Left lung (tissue), 10 donors: ENCODE data around the gene DSCAML1. TPM values are rescaled to one million over a fixed set of nuclear protein-coding genes. Genes with fewer than 3 reads are reported as not detected.

ENCODE experiments used
- ATAC-seq: fragments of 200-7000 bp; cut with Tn5 transposase; one replicate; pipeline ENCODE4 v1.9.1; 2020; ENCODE audit warnings: moderate library complexity
- DNase-seq, 4 donors: peaks; one replicate each; pipeline ENCODE4 v3.0.0-alpha.2; 2013 to 2020
- H3K27ac ChIP-seq, 2 donors: fragments of 200-600 bp; sonication (generic) in 1 of 2; one replicate each; pipeline versions ENCODE4 v1.5.0 to v1.8.0; 2020 to 2021
- H3K27me3 ChIP-seq, 2 donors: fragments of 200-600 bp; sonication (generic) in 1 of 2; one replicate each; pipeline versions ENCODE4 v1.5.0 to v1.8.0; 2020 to 2021
- H3K36me3 ChIP-seq, 2 donors: fragments of 200-600 bp; sonication (generic) in 1 of 2; one replicate each; pipeline versions ENCODE4 v1.5.0 to v1.8.0; 2020 to 2021
- H3K4me1 ChIP-seq, 2 donors: fragments of 200-600 bp; one replicate each; pipeline ENCODE4 v1.8.0; 2021
- H3K4me3 ChIP-seq, 2 donors: fragments of 200-600 bp; sonication (generic) in 1 of 2; one replicate each; pipeline versions ENCODE4 v1.5.0 to v1.8.0; 2020 to 2021; ENCODE audit warnings: mild to moderate bottlenecking in 1 of 2
- H3K9me3 ChIP-seq, 2 donors: fragments of 200-600 bp; sonication (generic) in 1 of 2; one replicate each; pipeline versions ENCODE4 v1.5.0 to v1.8.0; 2020 to 2021
- intact Hi-C, 2 donors: fragments of 100-400 bp; cut with DNase I; formaldehyde crosslinking; loops; one replicate each; pipeline versions ENCODE4 v1.11.2 to v1.14.2; 2022
- polyA plus RNA-seq, 6 donors: library from polyadenylated mRNA; unstranded; fragments of 120-200 nt; gene quantifications; one replicate each; pipeline ENCODE4 v1.2.1, GENCODE V29; 2013; ENCODE audit not compliant: insufficient read length in 6 of 6
- total RNA-seq, 2 donors: library from RNA; stranded (reverse); fragmentation: NEBNext Ultra II Directional; extraction: Animal tissue kit (Norgen Biotek cat#: 25700); gene quantifications; one replicate each; pipeline ENCODE4 v1.2.1, GENCODE V29; 2021
- TF ChIP-seq, protein P1 (sequence below), 2 donors: fragments of 200-600 bp; sonication (generic) in 1 of 2; IDR thresholded peaks; one replicate each; pipeline versions ENCODE4 v1.5.0 to v1.8.0; 2021; ENCODE audit warnings: antibody characterized with exemption in 2 of 2
- donor health status: DM: no; HTN: yes; CAD: no.
- donor health status: DM: no; HTN: no; CAD: no.

DSCAML1 gene
- total and polyA plus RNA-seq, 8 donors, result 0.35 to 1.8 (median 1.2) TPM

GRCh38 chr11:117582433-117582832, 214.6 kb downstream of the DSCAML1 start:
- intact Hi-C loops, result no loop called here
- Histone ChIP-seq H3K36me3 (no peaks in the 10 kb centered on the region), H3K27me3 (no peaks in the 10 kb centered on the region), H3K4me1 (no peaks in the 10 kb centered on the region), H3K27ac (no peak overlapping the region), H3K9me3 (no peaks in the 10 kb centered on the region), H3K4me3 (no peak overlapping the region)
- TF ChIP-seq, protein P1, sequence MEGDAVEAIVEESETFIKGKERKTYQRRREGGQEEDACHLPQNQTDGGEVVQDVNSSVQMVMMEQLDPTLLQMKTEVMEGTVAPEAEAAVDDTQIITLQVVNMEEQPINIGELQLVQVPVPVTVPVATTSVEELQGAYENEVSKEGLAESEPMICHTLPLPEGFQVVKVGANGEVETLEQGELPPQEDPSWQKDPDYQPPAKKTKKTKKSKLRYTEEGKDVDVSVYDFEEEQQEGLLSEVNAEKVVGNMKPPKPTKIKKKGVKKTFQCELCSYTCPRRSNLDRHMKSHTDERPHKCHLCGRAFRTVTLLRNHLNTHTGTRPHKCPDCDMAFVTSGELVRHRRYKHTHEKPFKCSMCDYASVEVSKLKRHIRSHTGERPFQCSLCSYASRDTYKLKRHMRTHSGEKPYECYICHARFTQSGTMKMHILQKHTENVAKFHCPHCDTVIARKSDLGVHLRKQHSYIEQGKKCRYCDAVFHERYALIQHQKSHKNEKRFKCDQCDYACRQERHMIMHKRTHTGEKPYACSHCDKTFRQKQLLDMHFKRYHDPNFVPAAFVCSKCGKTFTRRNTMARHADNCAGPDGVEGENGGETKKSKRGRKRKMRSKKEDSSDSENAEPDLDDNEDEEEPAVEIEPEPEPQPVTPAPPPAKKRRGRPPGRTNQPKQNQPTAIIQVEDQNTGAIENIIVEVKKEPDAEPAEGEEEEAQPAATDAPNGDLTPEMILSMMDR (IDR thresholded peaks at IDR 0.05), result no peak
- no peak for ATAC-seq
- DNase-seq, result peak in 1 of 4 donors; percentile 26

- Histone ChIP-seq H3K27ac (no peak overlapping the region), H3K27me3 (no peaks in the 10 kb centered on the region), H3K9me3 (no peaks in the 10 kb centered on the region), H3K36me3 (no peaks in the 10 kb centered on the region), H3K4me3 (no peak overlapping the region), H3K4me1 (no peaks in the 10 kb centered on the region)
- ATAC-seq, result no peak
- peak in 1 of 4 donors; percentile 9 for DNase-seq
- intact Hi-C loops, result no loop called here
- TF ChIP-seq, protein P1 (IDR thresholded peaks at IDR 0.05), result no peak
These were observed 216.2 kb downstream of the DSCAML1 start for GRCh38 chr11:117580866-117581265.

DNA sequence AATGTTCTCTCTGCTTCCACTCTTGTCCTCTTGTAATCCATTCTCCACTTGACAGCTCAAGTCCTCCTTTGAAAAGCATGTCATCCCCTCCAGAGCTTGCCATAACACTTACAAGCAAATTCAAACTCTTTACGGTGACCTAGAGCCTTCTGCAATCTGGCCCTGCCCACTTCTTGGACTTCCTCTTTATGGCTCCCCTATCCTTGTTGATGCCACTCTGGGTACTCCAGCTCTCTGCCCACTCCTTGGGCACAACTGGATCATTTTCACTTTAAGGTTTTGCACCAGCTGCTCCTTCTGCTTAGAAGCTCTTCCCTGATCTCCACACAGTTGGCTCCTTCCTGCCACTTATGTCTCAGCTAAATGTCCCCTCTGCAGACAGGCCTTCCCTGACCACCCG, 217.9 kb downstream of the DSCAML1 start:
- no peak overlapping the region for H3K4me3 ChIP-seq
- no peaks in the 10 kb centered on the region for H3K9me3 ChIP-seq
- no peaks in the 10 kb centered on the region for H3K27me3 ChIP-seq
- ATAC-seq, result no peak
- intact Hi-C loops, result no loop called here
- TF ChIP-seq, protein P1 (IDR thresholded peaks at IDR 0.05), result no peak
- H3K27ac ChIP-seq, result no peak overlapping the region
- peak in 1 of 4 donors; percentile 1 for DNase-seq
- H3K36me3 ChIP-seq, result no peaks in the 10 kb centered on the region
- no peaks in the 10 kb centered on the region for H3K4me1 ChIP-seq

DNA sequence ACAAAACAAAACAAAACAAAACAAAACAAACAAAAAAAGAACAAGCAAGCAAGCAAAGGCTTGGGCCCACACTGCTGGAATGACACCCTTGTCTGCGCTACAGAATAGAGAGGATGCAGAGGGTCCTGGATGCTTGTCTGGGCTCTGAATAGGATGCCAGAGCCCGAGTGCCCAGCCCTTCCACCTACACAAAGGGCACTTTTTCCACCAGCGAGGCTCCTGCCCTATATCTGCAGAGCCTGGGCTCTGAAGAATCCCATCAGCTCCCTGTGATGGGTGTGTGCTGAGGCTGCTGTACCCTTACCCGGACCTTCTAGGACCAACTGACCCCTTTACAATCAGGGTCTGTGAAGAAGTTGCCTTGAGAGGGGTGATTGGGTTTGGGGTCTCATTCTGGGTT, 221.2 kb downstream of the DSCAML1 start:
- intact Hi-C loops, result no loop called here
- TF ChIP-seq, protein P1 (IDR thresholded peaks at IDR 0.05), result no peak
- Histone ChIP-seq H3K27me3 (no peaks in the 10 kb centered on the region), H3K36me3 (no peaks in the 10 kb centered on the region), H3K27ac (no peak overlapping the region), H3K4me3 (no peak overlapping the region), H3K9me3 (no peaks in the 10 kb centered on the region), H3K4me1 (no peaks in the 10 kb centered on the region)
- peak in 1 of 4 donors; percentile 2 for DNase-seq
- no peak for ATAC-seq

- no peaks in the 10 kb centered on the region for H3K27me3 ChIP-seq
- no peaks in the 10 kb centered on the region for H3K4me1 ChIP-seq
- no peak overlapping the region for H3K4me3 ChIP-seq
- H3K36me3 ChIP-seq, result no peaks in the 10 kb centered on the region
- no peaks in the 10 kb centered on the region for H3K9me3 ChIP-seq
- intact Hi-C loops, result no loop called here
- TF ChIP-seq, protein P1 (IDR thresholded peaks at IDR 0.05), result no peak
- DNase-seq, result peak in 1 of 4 donors; percentile 10
- ATAC-seq, result no peak
- no peak overlapping the region for H3K27ac ChIP-seq
These were observed 222.5 kb downstream of the DSCAML1 start for GRCh38 chr11:117574551-117574950.
